HepG2 (cell line): ENCODE measurements around the gene ARFGAP2. TPM values are rescaled to one million over a fixed set of nuclear protein-coding genes. Genes with fewer than 3 reads are reported as not detected.
A peak's percentile ranks its signal among the peaks of the same experiment; 100 is the strongest.

Source experiments
- ARID4A ChIP-seq: sonication (generic); formaldehyde crosslinking; IDR thresholded peaks from 2 replicates; pipeline ENCODE4 v1.5.0; 2020; ENCODE audit warnings: mild to moderate bottlenecking, missing genetic modification reagents, borderline replicate concordance
- CBFB ChIP-seq: sonication (generic); formaldehyde crosslinking; IDR thresholded peaks from 2 replicates; pipeline ENCODE4 v1.4.0; 2020; ENCODE audit warnings: missing genetic modification reagents
- FOXO1 ChIP-seq: sonication (generic); formaldehyde crosslinking; IDR thresholded peaks from 2 replicates; pipeline ENCODE4 v1.4.0; 2020; ENCODE audit warnings: missing genetic modification reagents
- HMG20B ChIP-seq: conservative IDR thresholded peaks from 2 replicates; pipeline ENCODE4 v1.6.1; 2016; ENCODE audit warnings: missing genetic modification reagents, missing compliant biosample characterization
- IRF2 ChIP-seq: IDR thresholded peaks from 2 replicates; pipeline ENCODE4 v1.6.1; 2018; ENCODE audit warnings: missing genetic modification reagents, missing compliant biosample characterization
- JUN ChIP-seq: sonication (generic); formaldehyde crosslinking; IDR thresholded peaks from 2 replicates; pipeline ENCODE4 v1.4.0; 2020; ENCODE audit warnings: mild to moderate bottlenecking, missing genetic modification reagents
- KMT2A ChIP-seq: sonication (generic); formaldehyde crosslinking; IDR thresholded peaks from 2 replicates; pipeline ENCODE4 v1.4.0; 2020; ENCODE audit warnings: missing genetic modification reagents
- MAX ChIP-seq: IDR thresholded peaks from 2 replicates; pipeline ENCODE4 v1.6.1; 2012; ENCODE audit warnings: inconsistent platforms
- PHF21A ChIP-seq: sonication (generic); formaldehyde crosslinking; IDR thresholded peaks from 2 replicates; pipeline ENCODE4 v1.5.0; 2020; ENCODE audit warnings: mild to moderate bottlenecking, missing genetic modification reagents
- POGK ChIP-seq: sonication (generic); formaldehyde crosslinking; conservative IDR thresholded peaks from 2 replicates; pipeline ENCODE4 v1.8.0; 2022; ENCODE audit warnings: mild to moderate bottlenecking, moderate library complexity, missing genetic modification reagents
- REPIN1 ChIP-seq: sonication (generic); formaldehyde crosslinking; IDR thresholded peaks from 2 replicates; pipeline ENCODE4 v1.8.0; 2022; ENCODE audit warnings: missing genetic modification reagents, low read depth, mild to moderate bottlenecking, borderline replicate concordance
- RXRB ChIP-seq: IDR thresholded peaks from 2 replicates; pipeline ENCODE4 v1.6.1; 2016; ENCODE audit warnings: borderline replicate concordance, missing genetic modification reagents, missing compliant biosample characterization
- ZFP1 ChIP-seq: IDR thresholded peaks from 2 replicates; pipeline ENCODE4 v1.6.1; 2016
- ZGPAT ChIP-seq: IDR thresholded peaks from 2 replicates; pipeline ENCODE4 v1.6.1; 2016; ENCODE audit warnings: mild to moderate bottlenecking
- ZNF205 ChIP-seq: IDR thresholded peaks from 2 replicates; pipeline ENCODE4 v1.6.1; 2018; ENCODE audit warnings: missing biosample characterization, missing genetic modification reagents
- ZNF431 ChIP-seq: sonication (generic); formaldehyde crosslinking; IDR thresholded peaks from 2 replicates; pipeline ENCODE4 v1.9.0; 2022; ENCODE audit warnings: missing genetic modification reagents, low read depth, mild to moderate bottlenecking, borderline replicate concordance
- ZNF691 ChIP-seq: sonication (generic); formaldehyde crosslinking; IDR thresholded peaks from 2 replicates; pipeline ENCODE4 v1.4.0; 2020; ENCODE audit warnings: missing genetic modification reagents, low read depth, mild to moderate bottlenecking, borderline replicate concordance
- polyA plus RNA-seq, 8 experiments: library from polyadenylated mRNA; depleted of rRNA in 3 of 8; stranded (reverse) in 7 of 8; unstranded in 1 of 8; fragments of >200 nt; fragmentation: Illumina TruSeq in 4 of 8; extraction: Trizol in 4 of 8; gene quantifications; 2 replicates each; pipeline versions ENCODE4 v1.2.1 to v1.2.3, GENCODE V29; 2011 to 2016; ENCODE audit warnings: low read depth in 4 of 8, missing spikeins in 1 of 8, mixed read lengths in 1 of 8; ENCODE audit not compliant: insufficient read depth in 1 of 8
- total RNA-seq, 5 experiments: library from RNA; depleted of rRNA; stranded (reverse); fragments of >200 nt; fragmentation: Illumina TruSeq; extraction: Trizol; gene quantifications; 2 replicates each; pipeline ENCODE4 v1.2.3, GENCODE V29; 2016; ENCODE audit warnings: low read depth in 1 of 5

The ARFGAP2 gene
- total and polyA plus RNA-seq, 2 of the 13 experiments (the other 11 are each of a cell fraction or from before 2014, with no cell fraction given), result 32.3 to 75.3 TPM

- TF ChIP-seq ARID4A (CRISPR knock-in tag) (peak; percentile 79), ZNF205 (peak; percentile 65; the same call in 1 of the 2 replicates), KMT2A (CRISPR knock-in tag) (0 out of 2 replicates have a peak, but pooled peaks have one; percentile 28), IRF2 (CRISPR knock-in tag) (0 out of 2 replicates have a peak, but pooled peaks have one; percentile 59), FOXO1 (CRISPR knock-in tag) (peak; percentile 80), ZGPAT (peak; percentile 76), ZNF691 (CRISPR knock-in tag) (peak; percentile 46; the same call in 1 of the 2 replicates), JUN (peak; percentile 23; the same call in 1 of the 2 replicates), POGK (CRISPR knock-in tag) (0 out of 2 replicates have a peak, but pooled peaks have one; percentile 35), CBFB (0 out of 2 replicates have a peak, but pooled peaks have one; percentile 44), HMG20B (CRISPR knock-in tag) (peak; percentile 62; the same call in 1 of the 2 replicates), ZNF431 (0 out of 2 replicates have a peak, but pooled peaks have one; percentile 29), ZFP1 (CRISPR knock-in tag) (0 out of 2 replicates have a peak, but pooled peaks have one; percentile 53), PHF21A (CRISPR knock-in tag) (peak; percentile 70; the same call in 1 of the 2 replicates), REPIN1 (peak; percentile 82), RXRB (peak; percentile 19; the same call in 1 of the 2 replicates), MAX (peak; percentile 64)
Measured at GRCh38 chr11:47118958-47119688, 57.6 kb downstream of the ARFGAP2 start (continued).
